ENCODE results near the gene INSYN1.

- TF ChIP-seq EP300 (IDR thresholded peaks at IDR 0.05) = no peak
- TF ChIP-seq CTCF (IDR thresholded peaks at IDR 0.05) = no peak
Measured at GRCh38 chr15:73717802-73718201, 35.3 kb downstream of the INSYN1 start.

All from sigmoid colon (tissue), 4 donors.